Sigmoid colon (tissue), 7 donors: ENCODE results near the gene FN3KRP. TPM values are rescaled to one million over a fixed set of nuclear protein-coding genes. Genes with fewer than 3 reads are reported as not detected.

Experiments
- DNase-seq: peaks from one replicate; pipeline ENCODE4 v3.0.0-alpha.2; 2019
- H3K27ac ChIP-seq, 4 donors: fragments of 200-600 bp; sonication (generic); one replicate each; pipeline ENCODE4 v1.5.1; 2016 to 2019; ENCODE audit warnings: mild to moderate bottlenecking in 1 of 4
- H3K27me3 ChIP-seq, 3 donors: fragments of 200-600 bp; sonication (generic); one replicate each; pipeline ENCODE4 v1.5.1; 2019; ENCODE audit warnings: mild to moderate bottlenecking in 1 of 3
- H3K36me3 ChIP-seq, 4 donors: fragments of 200-600 bp; sonication (generic); one replicate each; pipeline ENCODE4 v1.5.1; 2016 to 2019
- H3K4me1 ChIP-seq, 4 donors: fragments of 200-600 bp; sonication (generic); one replicate each; pipeline ENCODE4 v1.5.1; 2017 to 2019
- H3K4me3 ChIP-seq, 4 donors: fragments of 200-600 bp; sonication (generic); one replicate each; pipeline ENCODE4 v1.5.1; 2017 to 2019; ENCODE audit warnings: mild to moderate bottlenecking in 2 of 4, moderate library complexity in 1 of 4
- H3K9me3 ChIP-seq, 4 donors: fragments of 200-600 bp in 3 of 4; sonication (generic) in 3 of 4; one replicate each; pipeline versions ENCODE4 v1.5.1 to v1.6.1; 2013 to 2019
- CTCF ChIP-seq, 4 experiments: fragments of 450-650 bp in 3 of 4; fragments of 200-600 bp in 1 of 4; IDR thresholded peaks; one replicate each; pipeline ENCODE4 v1.5.1; 2016 to 2019; ENCODE audit warnings: antibody characterized with exemption in 4 of 4, mild to moderate bottlenecking in 3 of 4, moderate library complexity in 2 of 4
- EP300 ChIP-seq, 4 donors: sonication (generic); formaldehyde crosslinking; IDR thresholded peaks; one replicate each; pipeline ENCODE4 v1.6.1; 2017; ENCODE audit warnings: antibody characterized with exemption in 4 of 4
- POLR2A ChIP-seq, 2 donors: fragments of 450-650 bp; IDR thresholded peaks; one replicate each; pipeline ENCODE4 v1.6.1; 2016; ENCODE audit warnings: antibody characterized with exemption in 2 of 2, mild to moderate bottlenecking in 2 of 2, moderate library complexity in 2 of 2
- POLR2AphosphoS5 ChIP-seq, 4 donors: sonication (generic); formaldehyde crosslinking; IDR thresholded peaks; one replicate each; pipeline ENCODE4 v1.6.1; 2017; ENCODE audit warnings: antibody characterized with exemption in 4 of 4
- WGBS, 2 donors: extraction: QIAGEN DNeasy Blood & Tissue Kit; methylation state at CpG; one replicate each; pipeline ENCODE4 v1.1.7; 2013; 5-methylcytosine and 5-hydroxymethylcytosine counted together
- intact Hi-C: fragments of 100-400 bp; cut with DNase I; formaldehyde crosslinking; loops from one replicate; pipeline ENCODE4 v1.15.1; 2023
- polyA plus RNA-seq, 3 donors: library from polyadenylated mRNA; stranded (reverse); fragments of 200-250 nt; gene quantifications; one replicate each; pipeline ENCODE4 v1.2.3, GENCODE V29; 2013
- total RNA-seq, 4 donors: library from RNA; depleted of rRNA; stranded (reverse); fragments of >200 nt; gene quantifications; one replicate each; pipeline ENCODE4 v1.1.0, GENCODE V29; 2016
- donor health status: healthy with polysubstance abuse.
- donor health status: Bipolar disorder and iron deficiency.
- donor health status: healthy.

Gene FN3KRP
- total and polyA plus RNA-seq, 7 donors: 8.1 to 36.1 (median 18.0) TPM

DNA sequence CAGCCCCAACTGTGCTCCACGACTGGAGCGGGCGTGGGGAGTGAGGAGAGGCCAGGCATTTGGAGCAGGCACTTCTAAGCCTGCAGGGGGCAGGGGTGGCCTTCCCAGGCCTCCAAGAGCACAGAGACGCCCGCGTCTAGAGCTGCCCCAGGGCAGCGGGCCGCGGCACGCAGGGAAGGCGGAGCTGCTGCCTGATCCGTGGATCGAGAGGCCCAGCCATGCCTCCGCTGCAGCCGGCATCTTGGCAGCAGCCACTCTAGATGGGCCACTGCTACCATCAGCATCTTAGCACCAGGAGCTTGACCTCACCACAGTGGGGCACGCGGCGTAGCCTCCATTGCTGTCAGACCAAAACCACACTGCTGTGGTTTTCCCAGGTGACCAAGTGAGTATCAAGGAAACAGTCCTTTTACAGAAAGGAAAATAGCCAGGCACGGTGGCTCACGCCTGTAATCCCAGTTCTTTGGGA lies 47.8 kb upstream of the FN3KRP start:
- no peak overlapping the region for H3K4me3 ChIP-seq
- DNase-seq: peak; percentile 80
- H3K27me3 ChIP-seq: no peaks in the 10 kb centered on the region
- intact Hi-C loops: loop anchor here (2.0 kb wide), 1 partner anchor 106 kb away; no protein-coding TSS in a partner anchor
- H3K4me1 ChIP-seq: peaks cover 0 to 8% (median 7%) of the 10 kb centered on the region in 4 donors
- peak overlapping the region in 3 of 4 donors; percentile 12 to 33 (median 26) for H3K27ac ChIP-seq
- TF ChIP-seq CTCF (IDR thresholded peaks at IDR 0.05): peak; percentile 25 to 65 (median 37)
- TF ChIP-seq POLR2A (IDR thresholded peaks at IDR 0.05): no peak
- no peak for TF ChIP-seq EP300 (IDR thresholded peaks at IDR 0.05)
- TF ChIP-seq POLR2AphosphoS5 (IDR thresholded peaks at IDR 0.05): no peak
- H3K9me3 ChIP-seq: no peaks in the 10 kb centered on the region
- H3K36me3 ChIP-seq: no peaks in the 10 kb centered on the region
- WGBS, 2 donors: 23 to 33% methylated on average over 20 of the region's 20 CpGs

DNA sequence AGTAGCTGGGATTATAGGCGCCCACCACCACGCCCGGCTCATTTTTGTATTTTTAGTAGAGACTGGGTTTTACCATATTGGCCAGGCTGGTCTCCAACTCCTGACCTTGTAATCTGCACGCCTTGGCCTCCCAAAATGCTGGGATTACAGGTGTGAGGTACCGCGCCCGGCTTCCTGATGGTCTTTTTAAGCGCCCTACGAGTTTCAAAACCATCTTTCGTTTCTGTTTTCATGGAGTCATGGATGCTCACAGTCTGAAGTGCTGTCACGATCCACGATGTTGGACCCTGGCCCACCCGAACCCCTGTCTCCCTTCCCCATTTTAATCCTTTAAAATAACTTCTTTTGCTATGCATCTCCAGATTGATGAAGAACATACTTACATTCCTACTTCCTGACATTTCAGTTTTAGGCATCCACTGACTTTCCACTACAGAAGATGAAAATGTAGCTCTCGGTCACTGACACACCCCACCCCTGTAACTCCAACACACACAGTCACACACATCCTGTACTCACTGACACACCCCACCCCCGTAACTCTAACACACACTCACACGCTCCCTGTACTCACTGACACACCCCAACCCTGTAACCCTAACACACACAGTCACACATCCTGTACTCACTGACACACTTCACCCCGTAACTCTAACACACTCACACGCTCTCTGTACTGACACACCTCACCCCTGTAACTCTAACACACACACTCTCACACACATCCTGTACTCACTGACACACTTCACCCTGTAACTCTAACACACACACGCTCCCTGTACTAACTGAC lies 45.6 kb upstream of the FN3KRP start:
- Histone ChIP-seq H3K27me3 (no peaks in the 10 kb centered on the region), H3K4me1 (peaks cover 0 to 8% (median 7%) of the 10 kb centered on the region in 4 donors), H3K27ac (peak overlapping the region in 1 of 4 donors; percentile 51), H3K4me3 (no peak overlapping the region), H3K9me3 (no peaks in the 10 kb centered on the region), H3K36me3 (no peaks in the 10 kb centered on the region)
- no peak for DNase-seq
- WGBS, 2 donors: 84 to 90% methylated on average over 19 of the region's 19 CpGs
- TF ChIP-seq POLR2A (IDR thresholded peaks at IDR 0.05) (no peak), EP300 (IDR thresholded peaks at IDR 0.05) (no peak), POLR2AphosphoS5 (IDR thresholded peaks at IDR 0.05) (no peak)
- intact Hi-C loops: no loop called here

- H3K36me3 ChIP-seq: no peaks in the 10 kb centered on the region
- no peak for DNase-seq
- intact Hi-C loops: no loop called here
- TF ChIP-seq POLR2AphosphoS5 (IDR thresholded peaks at IDR 0.05) (no peak), POLR2A (IDR thresholded peaks at IDR 0.05) (no peak), EP300 (IDR thresholded peaks at IDR 0.05) (no peak), CTCF (IDR thresholded peaks at IDR 0.05) (no peak)
- WGBS, 2 donors: 52 to 76% methylated on average over 20 of the region's 20 CpGs
- H3K4me3 ChIP-seq: no peak overlapping the region
- H3K9me3 ChIP-seq: no peaks in the 10 kb centered on the region
- H3K27me3 ChIP-seq: no peaks in the 10 kb centered on the region
- H3K27ac ChIP-seq: no peak overlapping the region
- H3K4me1 ChIP-seq: no peaks in the 10 kb centered on the region
These were observed 41.6 kb upstream of the FN3KRP start for GRCh38 chr17:82674656-82675475.

DNA sequence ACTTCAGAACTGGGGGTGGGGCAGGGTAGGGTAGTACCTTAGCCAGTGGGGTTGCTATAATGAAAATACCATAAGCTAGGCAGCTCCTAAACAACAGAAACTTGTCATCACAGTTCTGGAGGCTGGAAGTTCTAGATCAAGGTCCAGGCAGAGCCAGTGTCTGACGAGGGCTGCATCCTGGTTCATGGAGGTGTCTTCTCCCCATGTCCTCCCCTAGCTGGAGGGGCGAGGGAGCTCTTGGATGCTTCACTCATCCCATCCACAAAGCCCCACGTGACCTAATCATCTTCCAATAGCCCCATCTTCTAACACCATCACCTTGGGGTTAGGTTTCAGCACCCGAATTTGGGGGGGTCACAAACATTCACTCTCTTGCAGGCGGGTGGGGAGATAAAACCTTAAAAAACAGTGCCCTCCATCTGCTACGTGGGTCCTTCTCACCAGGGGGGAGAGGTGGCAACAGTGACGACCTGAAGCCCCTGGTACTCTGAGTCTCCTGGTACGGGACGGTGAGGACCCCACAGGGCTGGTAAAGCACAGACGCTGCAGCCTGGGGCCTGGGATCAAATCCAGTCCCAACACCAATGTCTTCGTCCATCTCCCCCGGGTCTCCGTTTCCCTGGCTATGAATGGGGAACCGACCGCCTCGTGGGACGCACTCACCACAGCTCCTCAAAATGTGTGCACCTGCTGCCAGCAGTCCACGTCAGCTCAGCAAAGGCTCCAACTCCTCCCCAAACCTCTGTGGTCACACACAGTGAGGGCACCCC lies 40.8 kb upstream of the FN3KRP start:
- no peaks in the 10 kb centered on the region for H3K9me3 ChIP-seq
- H3K36me3 ChIP-seq: no peaks in the 10 kb centered on the region
- no peak for TF ChIP-seq POLR2A (IDR thresholded peaks at IDR 0.05)
- TF ChIP-seq CTCF (IDR thresholded peaks at IDR 0.05): no peak
- no peak for TF ChIP-seq EP300 (IDR thresholded peaks at IDR 0.05)
- TF ChIP-seq POLR2AphosphoS5 (IDR thresholded peaks at IDR 0.05): no peak
- intact Hi-C loops: no loop called here
- no peak overlapping the region for H3K4me3 ChIP-seq
- 81 to 84% methylated on average over 18 of the region's 18 CpGs for WGBS, 2 donors
- H3K27ac ChIP-seq: no peak overlapping the region
- no peak for DNase-seq
- H3K27me3 ChIP-seq: no peaks in the 10 kb centered on the region
- H3K4me1 ChIP-seq: no peaks in the 10 kb centered on the region
